GM18907 (cell line): ENCODE data around the gene SGPP2.

ENCODE experiments used
- ATAC-seq: cut with Tn5 transposase; IDR thresholded peaks from one replicate; pipeline ENCODE4 v1.9.1; 2021; ENCODE audit warnings: mild to moderate bottlenecking, moderate library complexity; ENCODE audit not compliant: unreplicated experiment

Gene SGPP2

GRCh38 chr2:222522082-222522481, 97.7 kb downstream of the SGPP2 start:
- ATAC-seq: no peak

- peak; percentile 79 for ATAC-seq
These were observed 99.6 kb downstream of the SGPP2 start for GRCh38 chr2:222523783-222524544.

GRCh38 chr2:222525811-222526210, 101.5 kb downstream of the SGPP2 start:
- ATAC-seq: no peak

- no peak for ATAC-seq
These were observed 102.3 kb downstream of the SGPP2 start for GRCh38 chr2:222526480-222527277.

GRCh38 chr2:222532315-222532714, 108.0 kb downstream of the SGPP2 start:
- no peak for ATAC-seq

- no peak for ATAC-seq
These were observed 111.1 kb downstream of the SGPP2 start for GRCh38 chr2:222535477-222535876.

GRCh38 chr2:222538535-222538934, 114.2 kb downstream of the SGPP2 start:
- ATAC-seq: peak; percentile 52

- no peak for ATAC-seq
These were observed 120.3 kb downstream of the SGPP2 start for GRCh38 chr2:222544661-222545060.

- no peak for ATAC-seq
These were observed 121.8 kb downstream of the SGPP2 start for GRCh38 chr2:222545823-222546795.

- no peak for ATAC-seq
These were observed 122.7 kb downstream of the SGPP2 start for GRCh38 chr2:222547083-222547482.

- ATAC-seq: no peak
These were observed 124.6 kb downstream of the SGPP2 start for GRCh38 chr2:222548992-222549391.

GRCh38 chr2:222554517-222554916, 130.2 kb downstream of the SGPP2 start:
- ATAC-seq: no peak

GRCh38 chr2:222561151-222561550, 136.8 kb downstream of the SGPP2 start:
- ATAC-seq: no peak

GRCh38 chr2:222561817-222562645, 137.7 kb downstream of the SGPP2 start:
- ATAC-seq: peak; percentile 81

- ATAC-seq: no peak
These were observed 138.9 kb downstream of the SGPP2 start for GRCh38 chr2:222563106-222563718.

GRCh38 chr2:222563936-222564335, 139.6 kb downstream of the SGPP2 start:
- no peak for ATAC-seq

- ATAC-seq: no peak
These were observed 141.9 kb downstream of the SGPP2 start for GRCh38 chr2:222566229-222566628.

GRCh38 chr2:222568865-222569264, 144.5 kb downstream of the SGPP2 start:
- no peak for ATAC-seq

GRCh38 chr2:222569826-222570225, 145.5 kb downstream of the SGPP2 start:
- ATAC-seq: no peak

- no peak for ATAC-seq
These were observed 147.9 kb downstream of the SGPP2 start for GRCh38 chr2:222572264-222572721.
